NCI-H82 treated with DMSO at 0.1 percent for 48 hours (cell line): ENCODE data around the gene RSBN1L.
"Not testable (repeated sequence)": the region's sequence is repeated elsewhere in the genome, so short reads cannot be mapped to it uniquely, and the experiment has no call there.

Experiments used
- DNase-seq: peaks from one replicate; lab custom pipeline; 2025; ENCODE audit not compliant: unreplicated experiment; lab: John Stamatoyannopoulos, UW

RSBN1L gene

DNA sequence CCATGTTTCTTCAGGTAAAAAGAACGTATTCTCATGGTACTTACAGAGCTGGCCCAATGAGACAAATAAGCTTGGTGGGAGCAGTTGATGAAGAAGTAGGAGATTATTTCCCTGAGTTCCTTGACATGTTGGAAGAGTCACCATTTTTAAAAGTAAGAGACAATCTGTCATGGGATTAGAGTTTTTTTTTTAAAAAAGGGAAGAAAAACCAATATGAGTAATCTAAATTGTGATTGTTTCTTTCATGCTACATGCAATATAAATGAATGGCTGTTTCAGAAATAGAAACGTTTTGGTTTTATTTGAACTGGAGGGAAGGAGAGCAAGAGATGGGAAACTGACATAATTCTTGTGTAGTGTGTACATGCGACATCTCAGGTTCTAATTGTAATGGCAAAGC is 69.2 kb downstream of the RSBN1L start:
- DNase-seq: no peak

DNA sequence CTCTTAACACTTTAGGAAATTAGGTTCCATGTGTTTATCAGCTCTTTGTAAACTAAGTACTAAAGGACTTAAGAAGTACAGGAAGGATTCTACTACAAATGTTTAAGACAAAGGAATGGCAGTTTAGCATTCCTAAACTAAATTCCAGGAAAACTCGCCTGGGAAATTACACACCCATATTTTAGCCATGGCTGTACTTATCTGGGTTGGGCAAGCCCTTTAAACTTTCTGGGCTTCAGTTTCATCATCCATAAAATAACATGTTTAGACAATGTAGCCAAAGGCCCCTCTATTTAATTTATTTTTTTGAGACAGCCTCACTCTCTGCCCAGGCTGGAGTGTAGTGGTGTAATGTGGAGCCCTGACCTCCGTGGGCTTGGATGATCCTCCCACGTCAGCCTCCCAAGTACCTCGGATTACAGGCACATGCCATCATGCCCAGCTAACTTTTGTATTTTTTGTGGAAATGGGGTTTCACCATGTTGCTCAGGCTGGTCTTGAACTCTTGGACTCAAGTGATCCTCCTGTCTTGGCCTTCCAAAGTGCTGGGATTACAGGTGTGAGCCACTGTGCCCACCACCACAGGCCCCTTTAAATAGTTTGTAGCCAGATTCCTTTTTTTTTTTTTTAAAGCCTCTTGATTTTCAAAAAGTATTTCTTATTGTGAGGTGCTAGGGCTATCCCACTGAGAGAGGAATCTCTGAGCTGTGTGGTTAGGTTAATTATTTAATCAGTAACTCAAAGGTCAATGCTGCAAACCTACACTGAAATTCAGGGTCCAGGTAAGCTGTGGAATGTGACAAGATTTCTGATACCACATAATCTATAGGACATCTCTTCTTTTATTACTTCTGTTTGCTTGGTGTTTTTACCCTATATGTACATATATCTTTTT is 69.9 kb downstream of the RSBN1L start:
- DNase-seq: no peak

DNA sequence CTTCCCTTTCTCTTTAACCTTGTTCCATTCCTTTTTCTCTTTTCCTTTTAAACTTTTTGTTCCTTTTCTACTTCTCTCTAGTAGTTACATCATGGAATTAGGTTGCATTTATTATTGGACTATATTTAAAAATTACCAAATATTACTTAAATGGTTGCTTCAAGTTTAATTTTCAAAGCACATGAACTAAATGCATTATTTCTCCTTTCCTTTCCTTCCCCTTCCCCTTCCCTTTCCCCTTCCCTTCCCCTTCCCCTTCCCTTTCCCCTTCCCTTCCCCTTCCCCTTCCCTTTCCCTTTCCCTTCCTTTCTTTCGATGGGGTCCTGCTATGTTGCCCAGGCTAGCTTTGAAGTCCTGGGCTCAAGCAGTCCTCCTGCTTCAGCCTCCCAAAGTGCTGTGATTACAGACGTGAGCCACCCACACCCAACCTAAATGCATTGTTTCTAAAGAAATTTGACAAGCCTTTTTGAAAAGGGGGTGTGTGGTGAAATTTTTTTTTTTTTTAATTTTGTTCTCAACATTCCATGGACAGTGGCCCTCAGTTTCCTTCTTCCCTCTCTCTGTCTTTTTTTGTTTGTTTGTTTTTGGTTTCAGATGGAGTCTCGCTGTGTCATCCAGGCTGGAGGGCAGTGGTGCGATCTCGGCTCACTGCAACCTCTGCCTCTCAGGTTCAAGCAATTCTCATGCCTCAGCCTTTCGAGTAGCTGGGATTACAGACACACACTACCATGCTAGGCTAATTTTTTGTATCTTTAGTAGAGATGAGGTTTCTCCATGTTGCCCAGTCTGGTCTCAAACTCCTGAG is 70.7 kb downstream of the RSBN1L start:
- no peak for DNase-seq

DNA sequence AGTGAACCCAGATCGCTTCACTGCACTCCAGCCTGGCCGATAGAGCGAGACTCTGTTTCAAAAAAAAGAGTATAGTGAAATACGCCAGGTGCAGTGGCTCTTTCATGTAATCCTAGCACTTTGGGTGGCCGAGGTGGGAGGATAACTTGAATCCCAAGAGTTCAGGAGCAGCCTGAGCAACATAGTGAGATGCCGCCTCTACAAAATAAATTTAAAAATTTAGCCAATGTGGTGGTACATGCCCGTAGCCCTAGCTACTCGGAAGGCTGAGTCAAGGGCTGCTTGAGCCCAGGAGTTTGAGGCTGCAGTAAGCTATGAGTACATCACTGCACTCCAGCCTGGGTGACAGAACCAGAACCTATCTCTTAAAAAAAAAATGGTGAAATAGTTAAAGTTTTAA is 74.1 kb downstream of the RSBN1L start:
- no peak for DNase-seq

DNA sequence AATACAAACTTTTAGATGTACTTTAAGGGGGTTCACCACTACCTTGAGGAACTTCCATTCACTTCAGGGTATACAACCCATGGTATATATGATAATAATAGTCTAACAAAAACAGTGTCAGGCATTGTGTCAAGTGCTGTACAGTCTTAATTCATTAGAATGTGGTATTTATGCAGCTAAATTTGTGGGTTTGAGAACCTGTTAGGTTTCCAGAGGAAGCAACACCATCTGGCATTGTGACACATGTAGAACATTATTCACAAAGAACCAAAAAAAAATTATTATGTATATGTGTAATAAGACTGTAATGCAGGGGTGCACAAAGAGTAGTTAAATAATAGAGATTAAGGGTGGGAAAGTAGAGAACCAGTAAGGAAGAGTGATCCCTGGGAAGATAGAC is 75.6 kb downstream of the RSBN1L start:
- no peak for DNase-seq

DNA sequence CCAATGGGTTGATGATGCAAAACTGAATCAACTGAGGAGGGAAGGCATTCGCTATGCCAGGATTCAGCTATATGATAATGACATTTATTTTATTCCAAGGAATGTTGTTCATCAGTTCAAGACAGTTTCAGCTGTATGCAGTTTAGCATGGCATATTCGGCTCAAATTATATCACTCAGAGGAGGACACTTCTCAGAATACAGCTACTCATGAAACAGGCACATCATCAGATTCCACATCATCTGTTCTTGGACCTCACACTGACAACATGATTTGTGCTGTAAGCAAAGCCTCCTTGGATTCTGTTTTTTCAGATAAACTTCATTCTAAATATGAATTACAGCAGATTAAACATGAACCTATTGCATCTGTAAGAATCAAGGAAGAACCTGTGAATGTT is 82.3 kb downstream of the RSBN1L start:
- no peak for DNase-seq

DNA sequence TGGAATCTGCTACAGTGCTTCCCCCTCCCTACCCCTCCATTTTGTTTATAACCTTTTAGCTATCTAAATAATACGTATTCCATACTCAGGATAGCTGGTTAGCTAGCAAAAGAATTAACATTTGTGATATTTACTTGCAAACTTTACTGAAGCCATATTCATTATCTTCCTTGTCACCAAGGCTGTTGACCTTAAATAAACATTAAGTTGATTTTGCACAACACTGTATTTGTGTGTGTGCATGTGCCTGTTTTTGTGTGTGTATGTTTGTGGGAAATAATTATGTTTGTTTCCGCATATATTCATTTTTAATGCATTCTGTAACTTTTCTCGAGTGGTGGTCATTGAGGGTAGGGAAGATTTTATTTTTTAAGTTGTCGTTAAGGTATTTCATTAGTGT is 86.1 kb downstream of the RSBN1L start:
- no peak for DNase-seq

DNA sequence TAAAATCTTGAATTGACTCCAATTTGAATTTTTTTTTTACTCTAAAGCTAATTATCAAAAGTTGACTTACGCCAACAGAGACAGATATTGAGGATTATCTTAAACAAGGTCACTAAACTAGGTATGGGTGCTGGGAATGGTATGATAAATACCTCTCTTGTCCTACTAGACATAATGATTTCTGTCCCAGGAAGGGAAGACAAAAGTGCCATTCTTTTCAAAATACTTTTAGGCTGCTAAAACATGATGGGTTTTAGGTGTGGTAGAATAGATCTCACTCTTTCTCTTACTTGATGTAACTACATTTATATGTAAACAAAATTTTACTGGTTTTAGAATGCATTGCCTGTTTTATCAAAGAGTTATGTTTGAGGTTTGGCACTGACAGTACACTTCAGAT is 86.9 kb downstream of the RSBN1L start:
- no peak for DNase-seq

DNA sequence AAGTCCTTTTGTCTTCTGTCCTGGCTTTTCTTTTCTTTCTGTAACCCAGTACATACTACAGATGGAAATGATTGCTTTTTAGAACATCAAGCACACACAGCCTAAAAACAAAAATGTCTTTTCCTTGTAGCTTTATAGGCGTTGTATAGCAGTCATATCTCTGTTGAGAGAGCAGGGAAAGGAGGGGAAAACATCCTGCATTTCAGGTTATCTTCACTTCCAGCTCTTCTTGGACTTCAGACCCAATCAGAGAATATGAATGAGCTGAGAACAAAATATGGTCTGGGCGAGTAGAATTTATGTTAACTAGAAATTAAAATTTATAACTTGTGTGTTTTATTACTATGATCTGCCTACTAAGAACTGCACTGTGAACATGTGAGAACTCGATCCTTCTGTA is 87.3 kb downstream of the RSBN1L start:
- no peak for DNase-seq

DNA sequence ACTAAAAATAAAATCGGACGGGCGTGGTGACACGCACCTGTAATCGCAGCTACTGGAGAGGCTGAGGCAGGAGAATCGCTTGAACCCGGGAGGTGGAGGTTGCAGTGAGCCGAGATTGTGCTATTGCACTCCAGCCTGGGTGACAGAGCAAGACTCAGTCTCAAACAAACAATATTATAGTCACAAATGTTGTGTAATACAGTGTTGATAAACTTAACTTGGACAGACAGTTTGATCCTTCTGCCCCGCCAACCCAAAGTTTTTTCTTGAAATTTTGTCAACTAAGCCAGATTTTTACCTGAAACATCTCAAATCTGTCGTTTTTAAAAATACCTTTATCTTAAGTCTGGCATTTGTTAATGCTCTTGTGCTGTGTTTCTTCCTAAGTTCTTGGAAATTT is 88.2 kb downstream of the RSBN1L start:
- not testable (repeated sequence) for DNase-seq

DNA sequence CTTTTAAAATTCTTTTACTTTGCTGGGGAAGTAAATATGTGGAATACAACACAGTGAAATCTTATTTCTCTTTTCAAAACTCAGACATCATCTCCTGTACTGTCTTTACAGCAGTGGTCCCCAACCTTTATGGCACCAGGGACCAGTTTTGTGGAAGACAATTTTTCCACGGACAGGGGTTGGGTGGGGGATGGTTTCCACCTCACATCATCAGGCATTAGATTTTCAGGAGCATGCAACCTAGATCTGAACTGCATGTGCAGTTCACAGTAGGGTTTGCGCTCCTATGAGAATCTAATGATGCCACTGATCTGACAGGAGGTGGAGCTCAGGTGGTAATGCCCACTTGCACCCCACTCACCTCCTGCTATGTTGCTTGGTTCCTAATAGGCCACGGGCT is 89.8 kb downstream of the RSBN1L start:
- no peak for DNase-seq

DNA sequence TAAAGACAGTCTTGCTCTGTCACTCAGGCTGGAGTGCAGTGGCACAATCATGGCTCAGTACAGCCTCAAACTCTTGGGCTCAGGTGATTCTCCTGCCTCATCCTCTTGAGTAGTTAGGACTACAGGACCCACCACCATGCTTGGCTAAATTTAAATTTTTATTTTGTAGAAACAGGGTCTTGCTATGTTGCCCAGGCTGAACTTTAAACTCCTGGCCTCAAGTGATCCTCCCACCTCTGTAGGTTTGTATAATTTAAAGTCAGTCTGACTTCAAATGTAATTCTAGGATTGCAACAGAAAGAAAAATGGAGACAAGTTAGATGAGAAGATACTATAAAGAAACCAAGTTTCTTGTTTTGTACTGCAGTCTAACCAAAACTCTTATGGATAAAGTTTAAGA is 90.5 kb downstream of the RSBN1L start:
- no peak for DNase-seq

DNA sequence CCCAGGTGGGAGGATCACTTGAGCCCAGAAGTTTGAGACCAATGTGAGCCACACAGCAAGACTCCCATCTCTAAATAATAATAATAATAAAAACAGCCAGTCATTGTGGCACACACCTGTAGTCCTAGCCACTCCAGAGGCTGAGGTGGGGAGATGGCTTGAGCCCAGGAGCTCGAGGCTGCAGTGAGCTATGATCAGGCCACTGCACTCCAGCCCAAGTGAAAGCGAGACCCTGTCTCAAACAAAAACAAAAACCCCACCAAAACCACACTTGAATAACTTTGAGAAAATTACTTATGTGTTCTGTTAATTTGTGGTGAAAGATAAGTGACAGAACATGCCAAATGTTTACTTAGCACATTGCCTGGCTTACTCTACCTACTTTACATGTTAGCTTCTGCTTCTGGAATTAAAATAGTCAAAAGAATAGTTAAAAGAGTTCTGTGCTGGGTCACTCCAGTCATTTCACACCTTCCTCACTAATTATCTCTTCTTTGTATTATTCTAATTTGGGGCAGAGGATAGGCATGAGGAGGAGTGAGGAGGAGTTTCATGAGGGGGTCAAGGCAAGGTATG is 92.2 kb downstream of the RSBN1L start:
- DNase-seq: no peak

DNA sequence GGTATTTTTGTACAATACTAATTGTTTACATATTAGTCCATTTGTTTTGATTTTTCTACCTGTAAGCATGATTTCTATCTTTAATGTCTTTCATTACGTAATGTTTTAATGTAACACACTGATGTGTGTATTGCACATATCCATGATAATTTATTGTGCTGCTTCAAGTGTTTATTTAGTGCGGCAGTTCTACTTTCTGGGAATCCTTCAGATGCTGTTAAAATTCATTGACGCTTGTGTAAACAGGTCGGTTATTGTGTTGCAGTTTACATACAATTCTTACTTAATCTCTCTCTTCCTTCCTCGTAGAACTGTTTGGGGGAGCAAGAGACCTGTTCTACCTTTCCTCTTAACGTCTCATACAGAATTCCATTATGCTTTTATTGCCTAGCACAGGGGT is 95.1 kb downstream of the RSBN1L start:
- DNase-seq: no peak

DNA sequence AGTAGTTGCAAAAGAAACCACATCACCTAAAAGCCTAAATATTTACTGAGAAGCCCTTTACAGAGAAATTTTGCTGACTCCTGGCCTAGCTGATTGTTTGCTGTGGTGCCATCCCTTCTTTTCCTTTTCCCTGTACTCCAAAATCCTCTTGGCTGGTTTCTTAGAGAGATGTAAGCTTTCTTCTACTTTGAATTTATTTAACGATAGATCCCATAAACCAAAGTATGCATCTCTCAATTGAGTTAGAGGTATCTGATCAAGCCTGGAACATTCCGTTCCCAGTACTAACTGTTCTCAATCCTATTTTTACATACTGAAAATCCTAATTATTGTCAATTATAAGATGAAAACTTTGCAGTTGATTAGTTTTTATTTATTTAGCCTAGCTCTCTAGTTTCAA is 95.7 kb downstream of the RSBN1L start:
- DNase-seq: no peak

DNA sequence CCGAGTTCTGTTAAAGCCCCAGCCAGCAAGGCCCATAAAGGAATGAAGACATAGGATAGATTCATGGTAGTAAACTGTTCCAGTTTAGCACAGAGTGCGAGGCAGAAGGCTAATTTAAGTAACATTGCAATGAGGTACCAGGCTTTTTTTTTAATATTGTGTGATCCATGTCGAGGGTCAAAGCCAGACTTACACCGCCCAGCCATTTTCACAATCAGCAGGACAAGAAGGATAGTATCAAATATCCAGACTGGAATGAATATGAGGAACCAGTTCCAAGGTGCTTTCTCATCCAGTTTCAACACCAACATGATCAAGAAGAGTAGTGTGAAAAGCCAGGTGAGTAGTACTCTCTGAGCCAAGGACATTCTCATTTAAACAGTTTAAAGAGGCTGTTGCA is 97.7 kb downstream of the RSBN1L start:
- no peak for DNase-seq

DNA sequence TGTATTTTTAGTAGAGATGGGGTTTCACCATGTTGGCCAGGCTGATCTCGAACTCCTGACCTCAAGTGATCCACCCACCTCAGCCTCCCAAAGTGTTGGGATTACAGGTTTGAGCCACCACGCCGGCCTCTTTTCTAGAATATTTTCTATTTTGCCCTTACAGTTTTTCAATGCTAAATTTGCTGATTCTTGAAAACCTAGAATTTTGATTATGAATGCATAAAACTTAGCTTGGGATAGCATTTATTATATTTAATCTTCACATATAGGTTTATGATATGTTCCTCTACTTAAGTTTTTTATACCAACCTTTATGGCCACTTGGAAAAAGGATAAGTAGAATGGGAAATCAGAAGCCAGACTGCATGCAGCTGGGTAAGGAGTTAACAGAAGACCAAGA is 99.8 kb downstream of the RSBN1L start:
- no peak for DNase-seq

DNA sequence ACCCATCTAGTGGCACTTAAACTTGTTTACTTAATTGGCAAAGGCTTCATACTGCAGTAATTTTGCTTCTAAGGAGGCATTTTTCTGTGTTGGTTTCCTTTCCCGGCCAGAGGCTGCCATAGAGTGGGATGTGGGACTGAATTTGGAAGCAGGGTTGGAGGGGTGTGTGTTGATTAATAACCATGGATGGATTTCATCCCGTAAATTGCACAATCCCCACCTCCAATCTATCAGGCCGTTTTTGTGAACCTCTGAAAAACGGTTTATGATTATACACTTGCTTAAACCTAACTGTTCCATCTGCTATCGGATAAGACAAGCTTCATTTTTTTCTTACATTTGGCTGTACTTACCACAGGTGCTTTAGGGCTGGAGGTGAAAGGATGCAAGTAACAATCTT is 100.7 kb downstream of the RSBN1L start:
- no peak for DNase-seq

DNA sequence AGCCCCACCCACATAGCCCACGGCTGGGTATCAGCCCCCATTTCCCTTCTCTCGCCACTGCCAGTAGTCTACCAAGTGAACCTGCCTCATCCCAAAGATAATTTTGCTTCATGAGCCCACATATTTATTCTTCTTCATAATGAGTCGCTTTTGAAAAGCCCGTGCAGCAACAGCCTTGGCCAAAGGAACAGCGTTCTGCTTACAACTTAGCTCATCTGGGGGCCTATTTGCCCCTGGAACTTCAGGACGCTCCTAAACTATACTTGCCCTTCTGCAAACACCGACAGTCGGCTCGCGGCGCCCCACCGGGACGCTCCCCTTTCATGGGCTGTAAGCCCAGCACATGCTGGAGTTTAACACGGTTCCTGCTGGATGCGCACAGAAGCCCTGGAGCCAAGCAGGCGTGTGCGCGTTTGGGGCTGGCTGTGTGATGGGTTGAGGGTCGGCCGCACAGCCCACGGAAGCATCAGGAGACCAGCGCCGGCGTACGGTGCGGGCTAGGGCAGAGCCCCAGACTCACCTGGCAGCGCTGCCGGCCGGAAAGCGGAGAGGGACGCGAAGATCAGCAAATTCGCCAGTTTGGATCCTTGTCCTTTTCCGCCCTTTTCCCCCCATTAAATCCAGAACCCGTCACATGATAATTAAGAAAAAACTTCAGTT is 101.6 kb downstream of the RSBN1L start:
- DNase-seq: no peak

DNA sequence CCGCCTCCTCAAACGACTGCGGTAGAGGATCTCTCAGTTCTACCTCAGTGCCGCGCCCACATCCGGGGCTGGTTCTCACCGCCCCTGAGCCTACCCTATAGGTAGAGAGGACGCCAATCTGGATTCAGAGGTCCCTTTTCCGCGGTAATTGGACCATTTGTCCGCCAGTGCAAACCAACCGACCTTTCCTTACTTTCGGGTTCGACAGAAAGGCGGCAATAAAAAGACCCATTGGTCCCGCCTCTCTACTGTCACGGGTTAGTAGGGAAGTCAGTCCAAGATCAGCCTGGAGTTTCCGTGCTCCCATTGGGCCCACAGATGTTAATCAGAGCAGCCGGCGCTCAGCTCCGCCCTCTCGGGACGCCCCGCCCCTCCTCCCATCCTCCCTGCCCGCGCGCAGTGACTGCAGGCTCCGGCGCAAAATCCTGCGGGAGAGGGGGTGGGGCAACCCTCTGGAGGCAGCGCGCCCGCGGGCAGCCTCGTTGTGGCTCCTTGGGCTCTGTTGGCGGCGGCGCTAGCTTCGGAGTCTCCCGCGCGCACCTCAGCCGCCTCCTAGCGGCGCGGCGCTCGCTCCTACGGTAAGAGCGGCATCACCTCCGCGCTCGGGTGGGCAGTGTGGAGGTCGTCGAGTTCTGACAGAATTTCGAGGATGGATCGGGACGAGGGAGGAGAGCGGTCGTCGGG is 102.3 kb downstream of the RSBN1L start, which contains the start of the genes PHTF2 and TMEM60:
Gene PHTF2, plus strand, starts transcription at position 380 of the 684 bp plus-strand sequence.
Gene TMEM60, minus strand, starts transcription at position 41 of the 684 bp plus-strand sequence. CDS start 4,061 bp downstream, outside the sequence.
- DNase-seq: peak; percentile 99
